GM21381 (cell line): ENCODE data around the gene COL16A1.

Experiments used
- ATAC-seq: cut with Tn5 transposase; IDR thresholded peaks from one replicate; pipeline ENCODE4 v1.9.1; 2021; ENCODE audit warnings: mild to moderate bottlenecking, moderate library complexity; ENCODE audit not compliant: unreplicated experiment

The COL16A1 gene

GRCh38 chr1:31733389-31734219 lies 29.8 kb upstream of the COL16A1 start:
- no peak for ATAC-seq

DNA sequence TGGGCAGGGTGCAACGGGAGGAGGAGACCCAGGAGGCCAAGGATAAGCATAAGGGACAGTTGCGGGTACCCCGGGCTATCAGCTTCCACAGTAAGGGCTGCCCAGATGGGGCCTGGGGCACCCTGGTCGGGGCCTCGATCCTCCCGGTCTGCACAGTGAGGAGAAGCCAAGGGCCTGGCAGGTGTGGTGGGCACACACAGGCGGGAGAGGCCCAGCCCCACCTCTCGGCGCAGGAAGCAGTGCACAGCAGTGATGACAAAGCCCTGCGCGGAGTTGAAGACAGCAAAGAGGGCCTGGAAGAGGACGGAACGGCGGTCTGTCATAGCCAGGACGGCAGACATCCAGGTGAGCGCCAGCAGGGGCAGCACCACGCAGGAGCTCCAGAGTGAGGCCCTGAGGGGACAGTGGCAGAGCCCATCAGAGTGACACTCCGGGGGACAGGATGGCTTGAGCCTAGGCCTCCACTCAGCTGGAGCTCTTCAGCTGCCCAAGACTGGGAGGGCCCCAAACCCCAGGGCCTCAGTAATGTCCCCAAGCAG lies 29.0 kb upstream of the COL16A1 start:
- no peak for ATAC-seq

DNA sequence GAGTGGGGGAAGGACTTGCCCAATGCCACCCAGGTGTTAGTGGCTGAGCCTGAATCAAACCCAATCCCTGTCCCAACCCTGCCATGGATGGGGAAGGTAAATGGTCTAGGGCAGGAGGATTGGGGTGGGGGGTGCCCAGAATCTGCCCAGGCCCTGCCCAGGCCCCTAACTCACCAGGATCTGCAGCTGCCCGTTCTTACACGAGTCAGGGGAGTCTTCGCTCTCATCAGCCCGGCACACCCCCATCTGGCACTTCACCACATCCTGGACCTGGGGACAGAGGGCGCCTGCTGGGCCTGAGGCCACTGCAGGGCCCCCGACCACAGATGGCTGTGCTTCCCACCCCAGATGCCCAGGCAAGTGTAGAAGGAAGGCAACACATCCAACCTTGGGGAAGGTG lies 28.5 kb upstream of the COL16A1 start:
- no peak for ATAC-seq

GRCh38 chr1:31731049-31731565 lies 27.3 kb upstream of the COL16A1 start:
- no peak for ATAC-seq

DNA sequence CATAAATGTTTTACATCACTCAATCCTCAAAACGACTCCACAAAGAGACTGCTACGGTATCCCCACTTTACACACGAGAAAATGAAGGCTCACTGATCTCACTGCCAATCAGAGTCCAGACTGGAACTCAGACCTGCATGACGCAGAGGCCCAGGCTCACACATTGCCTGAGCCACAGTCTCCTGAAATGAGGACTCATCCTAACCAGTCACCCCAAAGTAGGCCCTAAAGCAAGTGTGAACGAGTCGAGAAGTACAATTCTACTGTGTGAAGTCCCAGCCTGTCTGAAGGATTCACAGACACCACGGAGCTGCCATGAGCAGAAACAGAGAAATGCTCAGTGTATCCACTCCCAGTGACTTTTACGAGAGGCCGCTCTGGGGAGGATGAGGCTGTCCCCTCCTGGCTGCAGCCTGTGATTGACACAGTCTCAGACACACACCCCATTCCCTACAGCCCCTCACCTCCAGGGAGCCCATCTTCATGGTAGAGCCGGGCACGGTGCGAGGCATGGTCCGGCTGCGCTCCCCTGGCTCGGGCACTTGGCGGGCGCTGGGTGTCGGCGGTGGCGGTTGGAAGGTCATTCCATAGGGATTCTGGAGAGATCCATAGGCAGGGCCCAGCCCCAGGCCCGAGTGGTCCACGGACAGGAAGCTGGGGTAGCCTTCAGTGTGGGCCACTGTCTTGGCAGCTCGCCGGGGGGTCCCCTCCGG lies 26.7 kb upstream of the COL16A1 start:
- ATAC-seq, result no peak

- no peak for ATAC-seq
Measured at GRCh38 chr1:31727849-31728248, 24.0 kb upstream of the COL16A1 start.

DNA sequence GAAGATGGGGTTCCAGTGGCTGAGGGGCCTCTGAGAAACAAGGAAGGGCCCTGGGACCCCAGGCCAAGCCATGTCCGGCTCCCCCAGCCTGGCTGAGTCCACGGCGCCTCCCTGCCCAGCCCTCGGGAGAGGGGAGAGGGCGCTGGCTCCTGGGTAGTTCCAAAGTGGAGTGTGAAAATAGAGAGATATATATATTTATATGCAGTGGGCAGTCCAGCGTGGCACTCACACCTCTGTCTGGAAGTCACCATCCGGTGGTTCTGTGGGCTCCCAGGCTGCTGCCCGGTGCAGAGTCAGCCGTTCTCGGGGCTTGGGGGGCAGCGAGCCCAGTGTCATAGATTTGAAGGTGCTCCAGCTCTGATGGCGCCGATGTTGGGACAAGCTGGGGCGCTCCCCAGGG lies 23.4 kb upstream of the COL16A1 start:
- no peak for ATAC-seq

DNA sequence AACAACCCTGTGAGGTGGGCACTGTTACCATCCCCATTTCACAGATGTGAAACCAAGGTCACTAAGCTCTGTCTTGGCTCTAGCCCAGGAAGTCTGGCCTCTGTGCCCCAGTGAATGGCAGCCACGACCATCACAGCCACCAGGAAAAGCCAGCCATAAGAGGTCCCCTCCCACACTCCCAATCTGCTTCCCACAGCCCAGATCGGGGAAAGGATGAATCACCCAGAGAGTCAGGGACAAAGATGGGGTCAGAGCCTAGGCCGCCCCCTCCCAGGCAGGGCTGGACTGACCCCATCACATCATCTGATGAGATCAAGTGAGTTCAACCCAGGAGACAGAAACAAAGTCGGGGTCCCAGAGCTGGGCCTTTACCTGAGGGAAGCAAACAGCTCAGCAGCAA lies 22.9 kb upstream of the COL16A1 start:
- ATAC-seq, result no peak

- no peak for ATAC-seq
Measured at GRCh38 chr1:31725777-31726535, 22.1 kb upstream of the COL16A1 start.

GRCh38 chr1:31725134-31725533 lies 21.3 kb upstream of the COL16A1 start:
- no peak for ATAC-seq

DNA sequence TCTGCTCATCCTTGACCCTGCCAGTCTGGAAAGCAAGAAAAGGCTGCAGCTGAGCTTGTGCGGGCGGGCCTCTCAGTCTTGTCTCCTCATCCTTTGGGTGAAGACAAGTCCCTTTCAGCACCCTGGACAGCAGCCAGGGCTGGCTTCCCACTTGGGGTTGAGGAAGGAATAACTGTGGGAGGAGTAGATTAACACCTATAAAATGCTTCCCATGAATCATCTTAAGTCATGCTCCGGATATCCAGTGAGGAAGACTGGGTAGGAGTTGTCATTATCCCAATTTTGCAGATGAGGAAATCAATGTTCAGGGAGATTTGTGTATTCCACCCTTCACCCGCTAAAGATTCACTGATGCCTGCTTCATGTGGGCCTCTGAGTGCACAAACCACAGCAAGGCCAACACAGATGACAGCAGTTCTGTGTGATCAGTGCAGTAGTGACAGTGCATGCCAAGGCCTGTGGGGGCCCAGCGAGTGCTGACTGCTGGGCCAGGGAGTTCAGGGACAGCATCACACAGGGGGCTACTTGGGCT lies 20.1 kb upstream of the COL16A1 start:
- no peak for ATAC-seq

- ATAC-seq, result no peak
Measured at GRCh38 chr1:31718327-31718897, 14.6 kb upstream of the COL16A1 start.

DNA sequence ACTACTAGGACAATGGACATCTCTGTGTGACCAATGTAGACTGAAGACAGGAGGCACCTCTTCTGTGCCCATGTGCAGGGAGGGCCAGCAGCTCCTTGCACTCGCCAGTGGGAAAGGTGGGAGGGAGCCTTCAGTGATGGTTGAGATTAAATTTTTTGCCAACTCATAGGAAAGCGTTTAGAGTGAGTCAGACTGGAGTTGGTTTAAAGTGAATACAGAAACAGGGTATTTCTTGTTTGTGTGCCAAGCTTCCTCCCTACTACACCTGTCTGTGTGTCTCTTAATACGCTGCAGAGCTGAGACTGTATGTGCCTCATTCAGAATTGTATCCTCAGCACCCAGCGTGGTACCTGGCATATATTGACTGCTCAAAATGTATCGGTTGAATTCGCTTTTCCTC lies 13.5 kb upstream of the COL16A1 start:
- no peak for ATAC-seq

- no peak for ATAC-seq
Measured at GRCh38 chr1:31715873-31716220, 12.0 kb upstream of the COL16A1 start.

DNA sequence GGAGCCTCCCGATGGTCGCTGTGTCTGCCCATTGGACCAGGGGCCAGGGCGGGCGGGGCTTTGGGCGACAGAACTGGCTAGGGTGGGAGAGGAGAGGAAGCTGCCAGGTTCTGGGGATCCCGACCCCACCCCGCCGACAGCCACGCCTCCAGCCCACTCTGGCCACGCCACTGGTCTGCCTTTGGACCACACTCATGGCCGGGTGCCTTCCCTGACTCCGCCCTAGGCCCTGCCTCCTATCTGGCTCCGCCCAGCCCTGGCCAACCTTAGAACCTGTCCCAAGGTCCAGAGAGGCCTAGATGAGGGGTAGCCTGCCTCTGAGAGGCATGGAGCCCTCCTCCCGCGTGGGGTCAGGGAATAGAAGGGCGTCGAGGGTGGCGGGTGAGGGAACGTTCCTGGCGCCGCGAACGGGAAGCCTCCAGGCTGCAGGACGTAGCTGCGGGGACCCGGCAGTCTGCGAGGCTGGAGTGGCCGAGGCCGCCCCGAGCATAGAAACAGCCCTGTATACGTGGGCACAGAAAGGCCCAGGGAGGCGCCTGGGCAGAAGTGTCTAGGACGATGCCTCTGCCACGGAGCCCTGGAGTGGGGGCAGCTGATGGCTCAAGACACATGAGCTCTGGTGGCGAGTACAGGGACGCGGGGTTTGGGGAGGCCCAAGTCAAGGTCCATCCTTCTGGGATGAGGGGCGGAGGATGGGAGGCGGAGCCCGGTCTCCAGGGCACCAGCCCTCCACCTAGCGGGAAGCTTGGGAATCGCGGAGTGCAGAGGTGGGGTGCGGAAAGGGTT lies 11.5 kb upstream of the COL16A1 start:
- ATAC-seq, result no peak

- no peak for ATAC-seq
Measured at GRCh38 chr1:31714442-31715086, 10.7 kb upstream of the COL16A1 start.

- no peak for ATAC-seq
Measured at GRCh38 chr1:31712630-31713029, 8.8 kb upstream of the COL16A1 start.

GRCh38 chr1:31712068-31712467 lies 8.3 kb upstream of the COL16A1 start:
- no peak for ATAC-seq

- no peak for ATAC-seq
Measured at GRCh38 chr1:31708324-31708723, 4.5 kb upstream of the COL16A1 start.
